22Rv1 (cell line): ENCODE data around the gene TMEM135.
A peak's percentile ranks its signal among the peaks of the same experiment; 100 is the strongest.

ENCODE experiments used
- H3K27ac ChIP-seq: fragments of 450-650 bp; 2 replicates; pipeline ENCODE4 v1.5.1; 2017
- CTCF ChIP-seq: fragments of 450-650 bp; IDR thresholded peaks from 2 replicates; pipeline ENCODE4 v1.5.1; 2017; ENCODE audit warnings: mild to moderate bottlenecking
- ZFX ChIP-seq: fragments of 450-650 bp; IDR thresholded peaks from 2 replicates; pipeline ENCODE4 v1.6.1; 2017; ENCODE audit warnings: antibody characterized with exemption, borderline replicate concordance

Gene TMEM135

GRCh38 chr11:87035976-87036583, 1.7 kb upstream of the TMEM135 start:
- no peak for TF ChIP-seq ZFX
- TF ChIP-seq CTCF: no peak

DNA sequence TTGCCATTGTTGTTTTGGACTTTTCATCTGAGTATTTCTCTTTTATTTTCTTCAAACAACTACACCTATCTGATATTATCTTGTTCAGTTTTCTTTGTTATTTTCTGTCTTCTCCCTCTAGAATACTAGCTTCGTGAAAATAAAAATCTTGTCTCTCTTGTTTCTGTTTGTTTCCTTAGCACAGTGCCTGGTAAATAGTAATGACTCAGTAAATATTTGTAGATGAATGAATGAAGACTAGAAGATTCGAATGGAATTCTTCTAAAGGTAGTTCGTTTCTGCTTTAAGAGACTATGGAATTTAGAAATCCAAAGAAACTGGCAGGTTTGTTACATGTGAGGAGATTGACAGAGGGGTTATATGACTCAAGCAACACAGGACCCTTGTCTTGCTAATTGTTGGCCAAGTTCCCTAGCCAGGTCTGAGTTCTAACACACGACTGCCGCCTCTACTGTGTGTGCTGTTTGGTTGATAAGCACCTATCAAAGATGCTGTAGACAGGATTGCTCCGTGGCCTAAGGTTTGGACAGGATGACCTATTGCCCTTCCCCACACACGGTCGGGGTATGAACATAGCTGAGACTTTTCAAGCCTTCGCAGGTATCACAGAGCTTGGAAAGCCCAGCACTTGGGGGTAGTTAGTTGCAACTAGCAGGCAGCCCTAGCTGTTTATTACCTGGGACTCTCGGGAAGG, 831 bp upstream of the TMEM135 start:
- TF ChIP-seq ZFX (no peak), CTCF (no peak)
- H3K27ac ChIP-seq: peak overlapping the region; percentile 94

More at GRCh38 chr11:87035976-87036583, 1.7 kb upstream of the TMEM135 start:
- peak overlapping the region; percentile 94 for H3K27ac ChIP-seq

GRCh38 chr11:87038235-87038977, 672 bp downstream of the TMEM135 start:
- H3K27ac ChIP-seq: peak overlapping the region; percentile 94
- TF ChIP-seq ZFX (no peak), CTCF (no peak)

- TF ChIP-seq CTCF: no peak
- no peak for TF ChIP-seq ZFX
- no peak overlapping the region for H3K27ac ChIP-seq
These were observed 1.6 kb downstream of the TMEM135 start for GRCh38 chr11:87039371-87039770.

DNA sequence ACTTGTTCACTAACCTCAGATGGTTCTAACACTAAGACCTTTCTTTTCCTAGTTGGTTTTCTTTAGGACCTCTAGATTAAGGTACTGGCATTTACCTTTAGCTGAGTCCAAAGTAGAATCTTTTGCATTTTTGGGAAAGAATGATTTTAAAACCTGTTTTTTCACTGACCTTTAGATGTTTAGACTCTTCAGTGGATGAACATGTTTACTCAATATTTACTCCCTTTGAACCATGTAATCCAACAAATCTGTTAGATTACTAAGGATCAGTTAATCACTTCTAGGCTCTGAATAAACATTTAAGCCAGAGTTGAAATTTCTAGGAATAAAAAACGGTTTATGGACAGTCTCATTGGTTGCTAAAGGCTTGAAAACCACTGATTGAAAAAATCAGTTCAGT, 6.2 kb downstream of the TMEM135 start:
- no peak overlapping the region for H3K27ac ChIP-seq
- TF ChIP-seq CTCF (no peak), ZFX (no peak)

GRCh38 chr11:87046824-87047223, 9.1 kb downstream of the TMEM135 start:
- TF ChIP-seq ZFX (no peak), CTCF (no peak)
- H3K27ac ChIP-seq: no peak overlapping the region

DNA sequence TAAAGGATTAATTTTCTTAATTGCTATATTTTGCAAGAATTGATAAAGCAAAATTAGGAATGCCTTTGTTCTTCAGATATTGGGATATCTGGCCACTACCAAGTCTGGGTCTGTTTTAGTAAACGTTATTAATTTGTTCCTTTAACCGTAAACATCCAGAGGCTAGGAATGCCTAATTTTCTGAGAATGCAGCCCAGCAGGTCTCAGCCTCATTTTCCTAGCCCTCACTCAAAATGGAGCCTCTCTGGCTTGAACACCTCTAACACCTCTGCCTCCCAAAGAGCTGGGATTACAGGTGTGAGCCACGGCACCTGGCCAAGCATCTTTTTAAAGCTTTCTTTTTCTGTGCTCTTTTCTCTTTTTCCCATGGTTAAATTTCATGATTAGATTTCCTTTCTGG, 18.4 kb downstream of the TMEM135 start:
- H3K27ac ChIP-seq: no peak overlapping the region
- TF ChIP-seq ZFX: no peak
- no peak for TF ChIP-seq CTCF
